ENCODE results near the gene SLC29A4. TPM values are rescaled to one million over a fixed set of nuclear protein-coding genes. Genes with fewer than 3 reads are reported as not detected.
"Not testable (repeated sequence)": the region's sequence is repeated elsewhere in the genome, so short reads cannot be mapped to it uniquely, and the experiment has no call there.

The SLC29A4 gene
- total RNA-seq, 4 donors from 2014 or later, result 1.5 to 8.9 (median 3.6) TPM

DNA sequence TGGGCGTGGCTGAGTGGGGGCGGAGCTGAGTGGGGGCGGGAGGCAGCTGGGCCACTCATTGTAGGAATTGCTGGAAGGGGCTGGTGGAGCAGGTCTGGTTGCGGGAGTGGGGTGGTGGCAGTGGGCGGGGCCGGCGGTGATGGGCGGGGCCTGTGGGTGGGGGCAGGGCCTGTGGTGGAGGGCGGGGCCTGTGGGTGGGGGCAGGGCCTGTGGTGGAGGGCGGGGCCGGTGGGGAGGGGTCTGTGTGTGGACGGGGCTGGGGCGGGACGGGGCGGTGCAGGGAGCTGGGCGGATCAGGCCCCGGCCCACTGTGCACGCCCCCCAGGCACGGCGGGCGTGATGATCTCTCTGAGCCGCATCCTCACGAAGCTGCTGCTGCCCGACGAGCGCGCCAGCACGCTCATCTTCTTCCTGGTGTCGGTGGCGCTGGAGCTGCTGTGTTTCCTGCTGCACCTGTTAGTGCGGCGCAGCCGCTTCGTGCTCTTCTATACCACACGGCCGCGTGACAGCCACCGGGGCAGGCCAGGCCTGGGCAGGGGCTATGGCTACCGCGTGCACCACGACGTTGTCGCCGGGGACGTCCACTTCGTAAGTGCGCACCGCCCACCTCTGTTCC, 14.0 kb downstream of the SLC29A4 start:
- no peak for DNase-seq (ENCODE audit: low spot score in 2 of 2)
- intact Hi-C loops (cut with DNase I; ENCODE audit: low total_unique reads), result no loop called here
- no peak for TF ChIP-seq POLR2A (IDR thresholded peaks at IDR 0.05)
- no peak for TF ChIP-seq CTCF (IDR thresholded peaks at IDR 0.05)
- whole genome bisulfite sequencing, 2 donors, result 23 to 33% methylated on average over 19 to 20 of the region's 48 CpGs
- H3K4me3 ChIP-seq (ENCODE audit: low read depth, poor library complexity, severe bottlenecking), result no peak overlapping the region

DNA sequence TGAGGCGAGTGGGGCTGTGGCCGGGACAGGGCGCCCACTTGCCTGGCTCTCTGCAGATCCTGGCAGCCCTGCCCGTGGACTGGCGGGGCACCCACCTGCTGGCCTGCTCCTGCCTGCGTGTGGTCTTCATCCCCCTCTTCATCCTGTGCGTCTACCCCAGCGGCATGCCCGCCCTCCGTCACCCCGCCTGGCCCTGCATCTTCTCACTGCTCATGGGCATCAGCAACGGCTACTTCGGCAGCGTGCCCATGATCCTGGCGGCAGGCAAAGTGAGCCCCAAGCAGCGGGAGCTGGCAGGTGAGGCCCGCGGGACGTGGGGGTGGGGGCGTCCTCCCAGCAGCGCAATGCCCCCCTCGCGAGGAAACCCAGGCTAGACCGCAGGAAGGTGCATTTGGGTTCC, 17.6 kb downstream of the SLC29A4 start:
- DNase-seq (ENCODE audit: low spot score in 2 of 2), result no peak
- TF ChIP-seq CTCF (IDR thresholded peaks at IDR 0.05) (no peak), POLR2A (IDR thresholded peaks at IDR 0.05) (no peak)
- intact Hi-C loops (cut with DNase I; ENCODE audit: low total_unique reads), result no loop called here
- H3K4me3 ChIP-seq (ENCODE audit: low read depth, poor library complexity, severe bottlenecking), result no peak overlapping the region
- WGBS, 2 donors, result 82 to 89% methylated on average over 18 to 24 of the region's 24 CpGs

- WGBS, 2 donors, result 56 to 59% methylated on average over 13 to 16 of the region's 25 CpGs
- DNase-seq (ENCODE audit: low spot score in 2 of 2), result no peak
- H3K4me3 ChIP-seq (ENCODE audit: low read depth, poor library complexity, severe bottlenecking), result no peak overlapping the region
- TF ChIP-seq POLR2A (IDR thresholded peaks at IDR 0.05) (no peak), CTCF (IDR thresholded peaks at IDR 0.05) (no peak)
- intact Hi-C loops (cut with DNase I; ENCODE audit: low total_unique reads), result no loop called here
Observed at GRCh38 chr7:5302577-5302976, 19.8 kb downstream of the SLC29A4 start.

DNA sequence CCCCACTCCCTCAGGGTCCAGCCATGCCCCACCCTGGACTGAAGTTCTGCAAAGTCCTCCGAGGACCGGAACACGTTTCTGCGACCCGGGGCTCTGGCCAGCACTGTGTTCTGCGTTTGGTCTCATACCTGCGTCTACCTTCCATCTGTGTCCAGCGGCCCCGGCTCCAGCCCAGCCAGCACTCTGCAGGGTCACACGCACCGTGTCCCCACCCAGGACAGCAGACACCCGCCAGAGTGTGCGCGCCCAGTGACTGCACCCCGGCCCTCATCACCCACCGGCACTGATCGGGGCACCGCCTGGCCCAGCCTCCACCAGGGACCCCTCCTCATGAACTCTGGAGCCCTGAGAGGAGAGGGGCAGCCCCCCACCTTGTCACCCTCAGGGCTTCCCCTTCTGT, 20.3 kb downstream of the SLC29A4 start:
- DNase-seq (ENCODE audit: low spot score in 2 of 2), result no peak
- H3K4me3 ChIP-seq (ENCODE audit: low read depth, poor library complexity, severe bottlenecking), result no peak overlapping the region
- TF ChIP-seq POLR2A (IDR thresholded peaks at IDR 0.05) (no peak), CTCF (IDR thresholded peaks at IDR 0.05) (no peak)
- intact Hi-C loops (cut with DNase I; ENCODE audit: low total_unique reads), result no loop called here
- WGBS, 2 donors, result 67 to 83% methylated on average over 10 to 18 of the region's 18 CpGs

DNA sequence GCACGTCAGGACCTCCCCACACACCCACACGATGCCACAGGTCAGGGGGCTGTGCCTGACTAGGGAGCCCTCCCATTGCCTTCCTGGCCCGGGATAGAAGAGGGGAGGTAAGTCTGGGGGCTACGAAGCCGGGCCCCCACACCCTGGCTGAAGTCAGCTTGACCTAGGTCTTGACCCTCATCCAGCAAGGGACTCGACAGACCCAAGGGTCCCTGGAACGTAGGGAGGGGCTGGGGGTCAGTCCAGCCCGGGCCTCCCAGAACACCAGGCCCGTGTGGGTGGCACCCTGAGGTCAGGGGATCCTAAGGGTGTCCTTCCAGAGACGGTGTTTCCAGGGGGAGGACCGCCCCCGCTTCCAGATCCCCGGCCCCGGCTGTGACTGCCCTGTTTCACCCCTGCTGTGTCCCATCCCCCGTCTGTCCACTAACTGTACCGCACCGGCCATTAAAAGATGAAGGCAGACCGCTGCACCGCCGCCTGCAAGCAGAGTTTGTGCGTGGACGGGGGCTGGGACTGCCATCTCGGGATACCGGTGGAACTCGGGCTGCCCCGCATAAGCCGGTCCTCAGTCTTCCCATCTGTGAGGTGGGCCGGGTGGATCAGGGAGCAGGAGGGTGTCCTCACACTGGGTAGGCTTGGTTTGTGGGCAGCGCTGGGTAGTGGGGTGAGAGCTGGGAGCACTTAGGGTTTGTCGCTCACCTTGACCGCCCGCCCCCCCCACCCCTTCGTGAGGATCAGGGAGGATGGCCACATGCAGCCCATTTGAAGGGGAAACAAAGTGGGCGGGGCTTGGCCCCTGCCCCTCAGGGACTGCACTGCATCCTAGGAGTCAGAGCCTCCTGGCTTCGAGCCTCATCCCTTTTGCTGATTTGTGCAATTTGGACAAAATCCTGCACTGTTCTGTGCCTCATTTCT, 21.1 kb downstream of the SLC29A4 start:
- TF ChIP-seq POLR2A (IDR thresholded peaks at IDR 0.05) (no peak), CTCF (IDR thresholded peaks at IDR 0.05) (no peak)
- 63 to 66% methylated on average over 29 to 35 of the region's 35 CpGs for WGBS, 2 donors
- H3K4me3 ChIP-seq (ENCODE audit: low read depth, poor library complexity, severe bottlenecking), result no peak overlapping the region
- intact Hi-C loops (cut with DNase I; ENCODE audit: low total_unique reads), result no loop called here
- no peak for DNase-seq (ENCODE audit: low spot score in 2 of 2)

DNA sequence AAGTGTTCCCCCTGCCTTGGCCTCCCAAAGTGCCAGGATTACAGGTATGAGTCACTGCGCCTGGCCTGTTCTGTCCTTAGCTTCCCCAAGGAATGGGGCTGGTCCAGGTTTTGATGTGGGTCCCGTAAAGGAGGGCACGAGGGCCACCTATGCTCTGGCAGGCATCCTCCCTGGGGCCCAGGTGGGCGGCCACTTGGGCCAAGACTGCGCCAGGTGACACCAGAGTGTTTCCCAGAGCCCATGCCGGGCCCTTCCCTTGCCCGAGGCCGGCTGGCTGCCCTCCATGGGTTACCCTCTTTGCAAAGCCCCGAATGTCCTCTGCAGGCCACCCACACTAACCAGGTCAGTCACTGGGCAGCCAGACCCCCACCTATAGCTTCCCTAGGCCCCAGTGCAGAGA, 22.3 kb downstream of the SLC29A4 start:
- intact Hi-C loops (cut with DNase I; ENCODE audit: low total_unique reads); H3K4me3 ChIP-seq (ENCODE audit: low read depth, poor library complexity, severe bottlenecking); DNase-seq (ENCODE audit: low spot score in 2 of 2): not testable (repeated sequence)
- WGBS, 2 donors, result 66 to 73% methylated on average over 9 of the region's 9 CpGs

DNA sequence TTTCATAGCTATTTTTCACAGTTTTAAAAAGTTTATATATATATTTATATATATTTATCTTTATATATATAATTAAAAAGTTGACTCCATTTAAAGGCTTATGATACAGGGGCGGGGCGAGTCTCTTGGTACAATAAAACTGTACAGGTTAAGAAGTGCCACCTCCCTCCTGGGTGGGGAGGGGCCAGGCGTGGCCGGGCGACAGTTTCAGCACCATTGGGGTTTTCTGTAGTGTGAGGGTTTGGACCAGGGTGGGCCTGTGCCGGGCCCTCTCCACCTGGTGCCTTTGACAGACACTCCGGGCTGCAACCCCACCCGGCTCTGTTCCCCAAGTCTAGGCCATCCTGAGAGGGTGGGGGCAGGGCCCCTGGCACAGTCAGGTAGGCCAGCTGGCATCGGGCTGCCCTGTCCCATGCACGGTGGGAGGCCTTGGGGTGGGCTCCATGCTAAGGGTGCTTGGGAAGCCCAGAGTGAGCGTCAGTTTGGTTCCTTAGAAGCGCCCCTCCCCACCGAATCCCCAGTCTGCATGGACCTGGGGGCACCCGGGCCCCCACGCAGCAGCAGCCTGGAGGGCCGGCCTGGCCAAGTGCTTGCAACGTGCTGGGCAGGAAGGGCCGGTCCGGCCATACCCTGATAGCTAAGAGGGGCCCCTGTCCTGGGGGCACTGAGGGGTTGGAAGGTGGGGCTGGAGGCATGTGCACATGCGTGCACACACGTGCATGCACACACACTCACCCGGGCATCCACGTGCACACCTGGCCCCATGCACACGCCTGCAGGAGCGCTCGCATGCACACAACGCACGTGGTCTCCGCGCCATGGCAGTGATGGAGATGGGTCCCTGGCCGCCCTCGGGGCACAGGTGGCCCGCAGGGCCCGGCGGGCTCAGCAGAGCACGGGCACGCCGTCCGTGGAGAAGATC, 24.7 kb downstream of the SLC29A4 start:
- DNase-seq (ENCODE audit: low spot score in 2 of 2); H3K4me3 ChIP-seq (ENCODE audit: low read depth, poor library complexity, severe bottlenecking); intact Hi-C loops (cut with DNase I; ENCODE audit: low total_unique reads): not testable (repeated sequence)
- WGBS, 2 donors, result 83 to 87% methylated on average over 32 of the region's 39 CpGs
